ENCODE results near the gene PSMC1.

The PSMC1 gene

DNA sequence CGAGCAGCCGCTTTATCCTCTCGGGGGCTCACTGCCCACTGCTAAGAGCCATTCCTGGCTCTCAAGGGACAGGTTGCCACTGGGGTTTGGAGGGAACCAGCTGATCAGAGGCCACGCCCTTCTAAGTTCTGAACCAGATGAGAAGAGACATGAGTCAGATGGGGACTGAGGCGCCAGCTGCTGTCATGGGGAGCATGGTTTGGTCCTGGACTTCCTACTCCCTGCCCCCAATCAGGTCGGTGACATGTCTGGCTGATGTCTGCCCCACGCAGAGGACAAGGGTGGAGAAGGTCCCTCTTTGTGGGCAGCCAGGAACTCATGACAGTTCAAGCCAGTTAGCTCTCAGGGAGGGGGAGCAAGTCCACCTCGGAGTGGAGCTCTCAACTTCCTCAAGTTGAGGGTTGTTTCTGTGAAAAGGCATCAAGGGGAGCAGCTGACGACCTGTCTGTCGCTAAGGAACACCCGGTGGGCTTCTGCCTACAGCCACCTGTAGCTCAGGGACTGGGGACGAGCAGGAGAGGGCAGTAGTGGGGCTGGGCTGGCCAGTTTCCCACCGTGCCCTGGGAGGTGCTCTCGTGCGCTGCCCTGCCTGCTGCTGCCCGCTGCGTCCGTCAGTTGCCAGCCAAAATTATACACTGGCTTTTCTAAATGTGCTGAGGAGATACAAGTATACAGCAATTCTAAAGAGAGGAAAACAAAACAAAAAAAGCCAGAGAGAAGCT lies 20.5 kb downstream of the PSMC1 start:
- DNase-seq, result no peak

DNA sequence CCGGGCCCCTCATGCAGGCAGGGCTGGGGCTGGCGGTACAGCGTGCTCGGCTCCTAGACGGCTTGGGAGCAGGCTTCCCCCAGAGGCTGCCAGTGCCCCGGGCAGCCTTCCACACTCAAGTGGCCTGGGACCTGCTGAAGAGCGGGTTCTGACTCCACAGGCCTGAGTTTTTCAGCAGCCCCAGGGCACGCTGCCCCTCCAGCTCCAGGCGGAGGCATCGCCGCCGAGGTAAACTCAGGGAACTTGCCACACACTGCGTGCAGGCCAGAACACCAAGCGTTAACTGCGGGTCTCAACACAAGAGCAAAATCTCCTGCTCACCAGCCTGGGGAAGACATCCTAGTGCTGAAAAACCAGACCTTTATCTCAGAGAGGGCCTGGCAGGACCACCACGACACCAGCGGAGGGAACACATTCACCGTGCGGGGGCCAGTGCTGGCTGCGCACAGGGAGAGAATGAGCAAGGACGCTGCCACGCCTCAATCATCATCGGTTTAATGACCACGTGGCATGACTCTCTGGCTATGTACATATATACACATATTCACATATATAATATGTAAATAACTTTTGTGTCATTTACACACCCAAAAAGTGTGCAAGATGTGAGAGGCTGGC lies 21.3 kb downstream of the PSMC1 start:
- DNase-seq, result no peak

DNA sequence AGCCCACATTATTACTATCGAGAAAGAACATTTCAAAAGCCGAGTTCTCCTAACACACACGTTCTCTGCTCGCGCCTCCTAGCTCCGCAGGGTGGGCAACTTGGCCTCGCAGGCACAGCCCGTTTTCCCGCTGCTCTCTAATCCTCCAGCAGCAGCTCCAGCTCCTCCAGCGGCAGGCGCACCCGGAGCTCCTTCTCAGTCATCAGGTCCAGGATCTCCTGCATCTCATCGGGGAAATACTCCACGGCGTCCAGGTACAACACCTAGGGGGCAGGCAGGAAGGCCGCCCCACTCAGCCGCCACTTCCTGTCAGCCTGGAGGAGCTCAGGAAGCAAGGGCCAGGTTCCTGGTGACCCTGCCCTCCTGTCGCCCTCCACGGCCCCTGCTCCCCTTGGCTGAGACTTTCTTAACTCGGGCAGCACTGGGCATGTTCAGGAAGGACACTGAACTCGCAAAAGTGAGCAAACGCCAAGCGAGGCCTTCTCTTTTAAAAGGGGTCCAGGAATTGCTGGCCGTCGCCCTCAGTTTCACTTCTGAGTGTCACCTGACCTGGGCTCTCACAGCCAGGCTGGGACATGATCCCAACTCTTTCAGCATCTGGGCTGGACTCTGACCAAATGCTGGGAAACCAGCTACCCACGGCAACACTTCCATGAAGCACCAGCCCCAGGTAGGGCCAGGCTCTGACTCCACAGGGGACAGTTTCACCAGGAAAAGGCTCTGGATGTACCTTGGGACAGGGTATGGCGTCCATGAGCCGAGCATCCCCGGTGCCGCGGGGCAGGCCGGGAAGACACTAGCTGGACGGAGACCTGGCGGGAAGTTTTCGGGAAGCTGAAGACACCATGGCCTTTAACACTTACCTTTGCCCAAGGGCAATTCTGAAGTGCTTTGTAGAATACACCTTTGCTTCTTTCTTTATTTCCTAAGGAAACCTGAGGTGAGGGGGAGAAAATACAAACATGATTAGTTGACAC lies 22.1 kb downstream of the PSMC1 start:
- no peak for DNase-seq

- DNase-seq, result no peak
These were observed 23.7 kb downstream of the PSMC1 start for GRCh38 chr14:90280096-90280495.

DNA sequence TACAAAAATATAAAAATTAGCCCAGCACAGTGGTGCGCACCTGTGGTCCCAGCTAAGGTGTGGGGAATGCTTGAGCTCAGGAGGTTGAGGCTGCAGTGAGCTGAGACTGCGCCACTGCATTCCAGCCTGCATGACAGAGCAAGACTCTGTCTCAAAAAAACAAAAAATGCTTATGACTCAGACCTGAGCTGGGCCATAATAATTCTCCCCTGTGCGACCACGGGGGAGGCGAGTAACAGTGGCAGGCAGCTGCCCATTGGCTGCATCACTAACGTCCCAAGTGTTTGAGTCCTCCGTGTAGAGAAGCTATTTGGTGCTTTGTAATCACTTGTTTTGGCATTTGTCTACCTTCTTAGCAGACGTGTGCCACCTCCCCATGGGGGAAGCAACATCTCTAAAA lies 24.9 kb downstream of the PSMC1 start:
- no peak for DNase-seq

DNA sequence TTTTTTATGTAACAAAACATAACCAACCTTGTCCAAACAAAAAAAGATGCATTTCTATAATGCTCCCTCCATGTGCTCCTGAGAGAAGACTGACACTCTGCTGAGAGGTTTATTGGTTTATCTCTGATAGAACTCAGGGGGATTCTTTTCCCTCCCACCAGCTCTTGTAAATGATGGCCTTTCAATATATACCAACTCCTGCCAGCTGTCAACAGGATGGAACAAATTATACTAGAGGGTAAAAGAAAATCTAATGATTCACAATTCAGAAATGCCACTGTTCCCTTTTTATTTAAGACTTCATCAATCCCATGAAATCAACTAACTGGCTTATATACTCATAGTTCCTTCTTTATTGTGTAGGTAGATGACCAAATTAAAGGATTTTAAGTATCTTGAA lies 25.4 kb downstream of the PSMC1 start:
- no peak for DNase-seq

DNA sequence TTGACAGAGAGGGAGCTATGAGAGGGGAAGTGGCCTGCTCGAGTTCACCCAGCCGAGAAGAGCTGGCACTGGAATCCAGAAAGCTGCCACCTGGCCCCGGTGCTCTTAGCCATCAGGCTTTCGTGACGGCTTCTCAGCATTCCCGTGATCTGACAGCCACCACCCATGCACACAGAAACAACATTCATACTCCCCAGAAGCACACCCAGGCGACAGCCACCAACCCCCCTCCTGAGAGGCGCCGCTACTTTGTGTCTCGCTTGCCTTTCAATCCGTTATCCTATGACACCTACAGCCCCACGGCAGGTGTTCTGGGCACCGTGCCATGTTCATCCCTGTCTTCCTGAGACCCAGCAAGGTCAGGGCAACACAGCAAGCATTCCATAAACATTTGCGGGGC lies 31.4 kb downstream of the PSMC1 start:
- DNase-seq, result peak; percentile 79

DNA sequence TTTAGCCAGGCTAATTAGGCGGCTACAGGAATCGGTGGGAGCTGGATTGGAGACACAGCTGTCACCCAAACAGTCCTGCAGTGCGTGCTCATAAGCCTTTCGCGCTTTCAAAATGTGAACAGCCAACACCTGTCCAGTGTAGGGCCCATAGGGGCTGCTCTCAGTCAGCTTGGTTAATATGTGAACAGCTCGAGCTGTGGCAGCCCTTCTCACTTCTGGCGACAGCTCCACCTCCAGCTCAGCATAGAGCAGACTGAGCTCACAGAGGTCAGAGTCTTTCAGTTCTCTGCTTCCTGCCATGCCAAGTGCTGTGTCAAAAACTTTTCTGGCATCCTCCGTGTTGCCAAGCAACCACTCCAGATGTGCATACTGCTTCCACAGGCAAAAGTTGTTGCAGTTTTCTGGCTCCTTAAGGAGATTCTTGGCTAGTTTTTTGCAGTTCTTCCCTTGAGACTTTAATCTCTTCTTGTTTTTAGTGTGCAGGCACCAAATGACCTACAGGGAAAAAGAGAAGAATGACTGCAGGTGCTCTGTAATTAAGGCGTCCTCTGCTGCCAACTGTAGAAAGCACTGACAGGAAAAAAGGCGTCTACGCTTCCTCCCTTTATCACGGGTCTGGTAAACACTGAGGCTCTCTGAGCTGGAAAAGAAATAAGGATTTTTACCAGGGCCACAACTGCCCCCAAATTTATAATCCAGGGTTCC lies 32.5 kb downstream of the PSMC1 start:
- peak; percentile 79 for DNase-seq

DNA sequence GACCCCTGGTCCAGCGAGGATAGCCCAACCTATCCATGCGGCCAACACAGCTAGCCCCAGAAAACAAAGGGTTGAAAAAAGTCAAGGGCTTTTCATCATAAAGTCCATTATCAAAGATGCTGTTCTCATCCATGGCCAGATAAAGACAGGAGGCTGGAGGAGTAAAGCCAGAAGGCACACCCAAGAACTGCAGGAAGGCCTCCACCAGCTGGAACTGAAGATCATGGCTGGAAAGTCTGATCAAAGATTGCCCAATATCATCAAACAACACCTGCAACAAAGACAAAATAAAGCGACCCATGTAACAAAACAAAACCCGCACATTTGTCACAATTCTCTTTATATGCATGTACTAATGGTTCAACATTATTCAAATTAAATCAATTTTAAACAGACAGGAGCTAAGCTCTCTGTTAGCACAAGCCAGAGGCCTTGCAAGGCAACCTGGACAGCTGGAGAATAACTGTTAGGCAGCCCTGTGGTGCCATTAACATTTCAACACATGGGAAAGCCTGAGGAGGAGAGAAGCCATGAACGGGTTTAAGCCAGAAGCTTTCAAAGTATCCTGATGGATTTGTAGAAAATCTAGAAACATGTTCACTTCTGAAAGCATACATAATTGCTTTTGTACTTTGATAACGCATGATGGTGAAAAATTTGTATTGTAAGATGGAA lies 34.1 kb downstream of the PSMC1 start:
- no peak for DNase-seq

- no peak for DNase-seq
These were observed 35.3 kb downstream of the PSMC1 start for GRCh38 chr14:90291699-90292098.

GRCh38 chr14:90293766-90294730 lies 37.7 kb downstream of the PSMC1 start:
- DNase-seq, result peak; percentile 42

DNA sequence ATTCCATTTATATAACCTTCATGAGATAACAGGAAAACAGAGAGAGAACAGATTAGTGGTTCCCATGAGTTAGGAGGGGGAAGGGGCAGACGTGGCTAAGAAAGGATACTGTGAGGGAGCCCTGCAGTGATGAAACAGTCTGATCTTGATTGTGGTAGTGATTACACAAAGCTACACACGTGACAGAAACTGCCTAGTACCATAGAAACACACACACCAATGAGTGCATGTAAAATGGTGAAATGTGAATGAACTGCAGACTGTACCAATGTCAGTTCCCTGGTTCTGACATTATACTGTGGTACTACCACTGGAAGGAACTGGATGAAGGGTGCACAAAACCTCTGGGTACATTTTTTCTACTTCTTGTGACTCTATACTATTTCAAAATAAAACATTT lies 38.5 kb downstream of the PSMC1 start:
- DNase-seq, result no peak

DNA sequence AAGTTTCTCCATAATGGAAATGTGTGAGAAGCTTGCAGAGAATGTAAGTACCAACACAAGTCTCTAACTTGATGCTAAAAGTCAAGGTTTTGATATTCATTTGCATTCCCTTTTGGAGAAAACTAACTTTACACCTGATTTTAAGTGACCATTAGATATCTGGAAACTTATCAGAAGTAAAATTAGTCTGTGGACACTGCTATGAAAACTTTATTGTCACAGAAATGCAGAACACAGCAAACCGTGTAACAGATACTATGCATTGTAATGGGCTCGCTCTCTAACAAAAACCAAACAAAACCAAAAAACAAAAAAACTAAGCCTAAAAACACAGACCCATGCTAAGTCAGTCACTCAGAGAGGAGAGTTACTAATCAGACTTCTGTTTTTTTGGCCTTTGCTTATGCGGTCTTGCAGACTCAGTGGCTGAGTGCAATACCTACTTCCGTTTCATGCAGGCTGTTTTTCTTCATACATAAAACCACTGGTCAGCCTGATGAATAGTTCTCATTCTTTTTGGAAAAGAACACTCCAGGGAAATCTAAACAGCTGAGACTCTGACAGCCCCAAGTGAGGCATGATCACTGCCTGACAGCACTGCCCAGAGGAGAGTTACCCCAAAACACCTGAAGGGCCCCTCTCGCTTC lies 39.6 kb downstream of the PSMC1 start:
- no peak for DNase-seq

GRCh38 chr14:90296641-90297040 lies 40.3 kb downstream of the PSMC1 start:
- no peak for DNase-seq

- no peak for DNase-seq
These were observed 41.7 kb downstream of the PSMC1 start for GRCh38 chr14:90297876-90298629.

- DNase-seq, result no peak
These were observed 43.1 kb downstream of the PSMC1 start for GRCh38 chr14:90299408-90299807.

DNA sequence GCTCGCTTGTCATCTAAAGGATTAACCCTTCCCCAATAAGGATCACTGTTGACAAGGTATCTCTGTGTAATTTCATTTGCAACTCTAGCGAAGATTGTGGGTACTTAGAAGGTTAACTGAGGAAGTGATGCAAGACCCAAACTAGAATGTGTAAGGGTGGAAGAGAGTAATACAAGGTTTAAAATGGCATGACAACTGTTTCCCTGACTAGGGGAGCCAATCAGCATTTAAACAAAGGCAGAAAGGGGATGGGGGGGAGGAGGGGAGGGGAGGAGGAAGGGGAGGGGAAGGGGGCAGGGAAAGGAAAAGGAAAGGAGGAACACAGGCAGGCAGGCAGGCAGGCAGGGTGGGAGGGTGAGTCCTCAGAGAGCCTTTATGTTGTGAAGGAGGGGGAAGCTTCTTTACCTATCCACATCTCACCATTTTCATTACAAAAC lies 44.3 kb downstream of the PSMC1 start:
- no peak for DNase-seq

DNA sequence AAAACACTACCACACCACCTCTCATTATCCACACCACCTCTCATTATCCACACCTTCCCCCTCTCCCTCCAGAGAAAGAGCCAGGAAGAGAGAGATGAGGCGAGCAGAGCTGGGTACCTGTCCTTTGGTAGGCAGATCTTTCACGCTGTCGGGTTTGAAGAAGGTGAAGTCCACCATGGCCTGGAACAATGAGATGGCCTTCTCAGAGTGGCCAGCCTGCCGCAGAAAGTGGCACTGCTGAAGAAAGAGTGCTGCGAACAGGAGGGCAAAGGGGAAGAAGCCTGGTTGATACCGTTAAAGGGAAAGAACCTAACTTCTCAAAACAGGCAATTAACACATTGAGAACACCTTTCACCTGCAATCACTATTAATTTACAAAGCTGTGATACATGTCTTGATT lies 44.8 kb downstream of the PSMC1 start:
- DNase-seq, result no peak

GRCh38 chr14:90301668-90302090 lies 45.3 kb downstream of the PSMC1 start:
- peak; percentile 65 for DNase-seq

Data from NCI-H1105 treated with DMSO at 0.1 percent for 48 hours (cell line).